Thyroid gland (tissue), 4 donors: ENCODE results near the gene KRT38.

Source experiments
- CTCF ChIP-seq, 6 experiments: fragments of 200-600 bp in 3 of 6; fragments of 450-650 bp in 3 of 6; sonication (generic) in 3 of 6; IDR thresholded peaks; one replicate each; pipeline ENCODE4 v1.5.1; 2016 to 2019; ENCODE audit warnings: antibody characterized with exemption in 6 of 6, mild to moderate bottlenecking in 2 of 6, inconsistent platforms in 1 of 6, moderate library complexity in 1 of 6
- POLR2A ChIP-seq, 2 donors: fragments of 450-650 bp; IDR thresholded peaks; one replicate each; pipeline ENCODE4 v1.6.1; 2017; ENCODE audit warnings: antibody characterized with exemption in 2 of 2, mild to moderate bottlenecking in 2 of 2, moderate library complexity in 1 of 2

- no peak for TF ChIP-seq CTCF (IDR thresholded peaks at IDR 0.05)
- no peak for TF ChIP-seq POLR2A (IDR thresholded peaks at IDR 0.05)
These were observed 43.7 kb downstream of the KRT38 start, which contains the start of gene KRT31 for GRCh38 chr17:41396996-41397660.
